Activated gamma-delta T cell (primary cell): ENCODE data around the gene RASSF10.
"Not testable (repeated sequence)": the region's sequence is repeated elsewhere in the genome, so short reads cannot be mapped to it uniquely, and the experiment has no call there.

Experiments used
- DNase-seq: peaks from one replicate; lab custom pipeline; 2025; lab: John Stamatoyannopoulos, UW

RASSF10 gene

GRCh38 chr11:13026722-13027121, 17.6 kb downstream of the RASSF10 start:
- no peak for DNase-seq

- DNase-seq, result no peak
Observed at GRCh38 chr11:13028322-13028721, 19.2 kb downstream of the RASSF10 start.

GRCh38 chr11:13029872-13030271, 20.8 kb downstream of the RASSF10 start:
- DNase-seq, result no peak

GRCh38 chr11:13030857-13031256, 21.7 kb downstream of the RASSF10 start:
- no peak for DNase-seq

GRCh38 chr11:13031349-13031748, 22.2 kb downstream of the RASSF10 start:
- DNase-seq, result no peak

GRCh38 chr11:13033760-13034533, 24.8 kb downstream of the RASSF10 start:
- DNase-seq, result no peak

GRCh38 chr11:13035711-13036110, 26.6 kb downstream of the RASSF10 start:
- no peak for DNase-seq

GRCh38 chr11:13036235-13036634, 27.1 kb downstream of the RASSF10 start:
- no peak for DNase-seq

GRCh38 chr11:13038366-13038765, 29.2 kb downstream of the RASSF10 start:
- no peak for DNase-seq

- no peak for DNase-seq
Observed at GRCh38 chr11:13039126-13039525, 30.0 kb downstream of the RASSF10 start.

- DNase-seq, result no peak
Observed at GRCh38 chr11:13040969-13041561, 31.9 kb downstream of the RASSF10 start.

GRCh38 chr11:13042873-13043342, 33.8 kb downstream of the RASSF10 start:
- no peak for DNase-seq

GRCh38 chr11:13043912-13044628, 35.0 kb downstream of the RASSF10 start:
- DNase-seq, result no peak

- not testable (repeated sequence) for DNase-seq
Observed at GRCh38 chr11:13045089-13045488, 36.0 kb downstream of the RASSF10 start.

GRCh38 chr11:13045734-13046133, 36.6 kb downstream of the RASSF10 start:
- no peak for DNase-seq

- DNase-seq, result no peak
Observed at GRCh38 chr11:13046637-13047570, 37.8 kb downstream of the RASSF10 start.

- no peak for DNase-seq
Observed at GRCh38 chr11:13047884-13048283, 38.8 kb downstream of the RASSF10 start.

- DNase-seq, result no peak
Observed at GRCh38 chr11:13051257-13051656, 42.1 kb downstream of the RASSF10 start.

- no peak for DNase-seq
Observed at GRCh38 chr11:13052130-13052571, 43.0 kb downstream of the RASSF10 start.

- no peak for DNase-seq
Observed at GRCh38 chr11:13053255-13053917, 44.3 kb downstream of the RASSF10 start.

GRCh38 chr11:13054278-13054677, 45.2 kb downstream of the RASSF10 start:
- DNase-seq, result no peak
